Stimulated activated CD8-positive, alpha-beta memory T cell treated with anti-CD3 and anti-CD28 coated beads, Interleukin-2, amount 100 ng/mL, for 1 hour (primary cell): ENCODE data around the gene TPI1.
"Not testable (repeated sequence)": the region's sequence is repeated elsewhere in the genome, so short reads cannot be mapped to it uniquely, and the experiment has no call there.

Experiments
- DNase-seq, 2 donors: peaks; one replicate each; pipeline ENCODE4 v3.0.0-alpha.2; 2020; ENCODE audit warnings: low read depth in 2 of 2

The TPI1 gene

GRCh38 chr12:6847676-6848075 is 19.7 kb upstream of the TPI1 start:
- no peak for DNase-seq

GRCh38 chr12:6849427-6849826 is 17.9 kb upstream of the TPI1 start:
- DNase-seq: no peak

- DNase-seq: no peak
These were observed 17.3 kb upstream of the TPI1 start for GRCh38 chr12:6849976-6850560.

- no peak for DNase-seq
These were observed 16.6 kb upstream of the TPI1 start for GRCh38 chr12:6850796-6851152.

- peak; percentile 75 to 82 for DNase-seq
These were observed 16.0 kb upstream of the TPI1 start, which contains the start of gene CDCA3 for GRCh38 chr12:6851153-6851920. Gene CDCA3 (minus strand): TSS chr12:6851286. CDS start chr12:6850952, 334 bp downstream.

- DNase-seq: peak; percentile 94 to 96
These were observed 15.2 kb upstream of the TPI1 start, which contains the start of gene USP5 for GRCh38 chr12:6851921-6852650. Gene USP5 (plus strand): TSS chr12:6852150. CDS start chr12:6852180, 30 bp downstream.

- no peak for DNase-seq
These were observed 14.5 kb upstream of the TPI1 start for GRCh38 chr12:6852651-6853354.

GRCh38 chr12:6853626-6854025 is 13.7 kb upstream of the TPI1 start:
- no peak for DNase-seq

- no peak for DNase-seq
These were observed 13.3 kb upstream of the TPI1 start for GRCh38 chr12:6854036-6854435.

GRCh38 chr12:6855322-6855721 is 12.0 kb upstream of the TPI1 start:
- no peak for DNase-seq

- DNase-seq: no peak
These were observed 8.5 kb upstream of the TPI1 start for GRCh38 chr12:6858799-6859198.

- no peak for DNase-seq
These were observed 7.2 kb upstream of the TPI1 start for GRCh38 chr12:6860116-6860515.

- no peak for DNase-seq
These were observed 6.4 kb upstream of the TPI1 start for GRCh38 chr12:6860942-6861341.

- no peak for DNase-seq
These were observed 5.9 kb upstream of the TPI1 start for GRCh38 chr12:6861391-6861790.

- no peak for DNase-seq
These were observed 4.3 kb upstream of the TPI1 start for GRCh38 chr12:6863033-6863432.

- no peak for DNase-seq
These were observed 3.6 kb upstream of the TPI1 start for GRCh38 chr12:6863586-6864321.

- not testable (repeated sequence) for DNase-seq
These were observed 2.0 kb upstream of the TPI1 start for GRCh38 chr12:6865307-6865706.

GRCh38 chr12:6866163-6866919 is 990 bp upstream of the TPI1 start:
- DNase-seq: no peak

- DNase-seq: no peak
These were observed 365 bp upstream of the TPI1 start for GRCh38 chr12:6866920-6867412.
